NCI-H526 (cell line): ENCODE measurements around the gene GLI3.

Experiments
- DNase-seq, 2 experiments: peaks; one replicate each; lab custom pipeline; 2025; lab: John Stamatoyannopoulos, UW

The GLI3 gene

DNA sequence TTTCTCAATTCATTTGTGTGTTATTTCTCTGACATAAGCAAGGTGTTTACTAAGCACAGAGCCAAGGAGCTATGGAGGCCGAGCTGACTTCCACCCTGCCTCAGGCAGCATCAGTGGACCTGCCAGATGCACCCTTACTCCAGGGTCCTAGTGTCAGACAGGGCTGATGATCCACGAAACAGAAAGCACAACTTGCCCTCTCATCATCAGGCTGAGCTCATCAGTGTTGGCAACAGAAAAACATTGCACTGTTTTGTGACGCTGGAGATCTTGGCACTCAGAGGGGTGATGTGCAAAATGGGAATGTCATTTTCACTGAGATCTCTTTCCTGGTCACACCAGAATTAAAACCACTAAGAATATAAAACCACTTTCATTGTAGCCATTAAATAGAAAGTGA lies 201.8 kb downstream of the GLI3 start:
- no peak for DNase-seq

DNA sequence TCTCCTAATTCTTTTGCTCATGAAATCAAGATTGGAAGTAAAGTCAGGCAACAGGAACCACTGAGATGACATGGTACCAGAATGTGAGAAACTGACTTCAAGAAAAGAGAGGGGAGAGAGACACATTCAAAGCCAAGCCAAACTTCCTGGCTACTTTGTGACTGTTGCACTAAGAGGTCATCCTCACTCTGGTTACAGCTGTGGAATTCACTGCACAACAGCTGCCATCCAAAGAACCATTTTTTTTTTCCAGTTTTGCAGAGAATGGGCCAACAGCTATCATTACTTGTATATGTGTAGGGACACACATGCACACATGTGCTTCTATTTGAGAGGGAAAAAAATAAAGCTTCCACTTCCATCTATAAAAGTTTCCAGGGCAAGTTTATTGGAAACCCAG lies 203.5 kb downstream of the GLI3 start:
- no peak for DNase-seq

DNA sequence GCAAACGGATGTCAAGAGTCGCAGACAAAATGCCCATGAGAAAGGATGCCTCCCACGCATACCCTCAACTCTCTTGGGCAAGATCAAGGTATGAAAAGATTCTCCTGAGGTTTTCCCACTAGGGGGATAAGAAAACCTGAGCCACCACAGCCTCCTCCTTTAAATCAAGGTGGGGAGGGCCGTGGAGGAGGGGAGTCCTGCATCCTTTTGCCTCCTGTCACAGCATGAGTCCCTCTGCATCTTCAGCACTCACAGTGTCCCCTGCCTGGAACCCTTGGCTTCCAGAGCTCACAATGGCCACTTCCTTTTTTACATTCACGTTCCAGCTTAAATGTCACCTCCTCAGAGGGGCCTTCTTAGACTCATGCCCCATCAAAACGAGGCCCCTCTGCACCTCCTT lies 207.6 kb downstream of the GLI3 start:
- no peak for DNase-seq

- DNase-seq, result no peak
Measured at GRCh38 chr7:42027521-42027920, 209.5 kb downstream of the GLI3 start.

DNA sequence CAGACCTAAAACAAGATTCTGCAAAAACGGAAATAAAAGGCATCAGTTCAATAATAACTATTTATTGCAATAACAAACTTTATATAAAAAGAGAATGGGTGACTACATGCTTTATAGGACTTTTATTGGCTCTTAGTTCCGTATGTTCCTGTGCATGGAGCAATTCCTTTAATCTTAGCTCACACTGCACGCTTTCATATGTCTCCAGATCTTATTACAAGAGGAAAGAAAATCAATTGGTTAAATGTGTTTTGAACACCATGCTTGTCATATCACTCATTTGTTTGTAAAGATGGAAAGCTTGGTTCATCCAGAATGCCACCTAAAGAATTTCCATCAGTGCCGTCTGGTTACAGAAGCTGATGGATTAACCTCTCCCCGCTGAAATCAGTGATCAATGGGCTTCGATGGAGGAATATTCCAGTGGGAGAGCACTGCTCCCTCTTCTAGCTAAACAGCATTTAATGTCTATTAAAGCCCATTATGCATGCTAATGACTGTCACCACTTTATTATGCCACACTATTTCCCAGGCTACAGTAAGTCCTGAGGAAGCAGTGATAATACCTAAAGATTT lies 210.3 kb downstream of the GLI3 start:
- DNase-seq, result no peak

DNA sequence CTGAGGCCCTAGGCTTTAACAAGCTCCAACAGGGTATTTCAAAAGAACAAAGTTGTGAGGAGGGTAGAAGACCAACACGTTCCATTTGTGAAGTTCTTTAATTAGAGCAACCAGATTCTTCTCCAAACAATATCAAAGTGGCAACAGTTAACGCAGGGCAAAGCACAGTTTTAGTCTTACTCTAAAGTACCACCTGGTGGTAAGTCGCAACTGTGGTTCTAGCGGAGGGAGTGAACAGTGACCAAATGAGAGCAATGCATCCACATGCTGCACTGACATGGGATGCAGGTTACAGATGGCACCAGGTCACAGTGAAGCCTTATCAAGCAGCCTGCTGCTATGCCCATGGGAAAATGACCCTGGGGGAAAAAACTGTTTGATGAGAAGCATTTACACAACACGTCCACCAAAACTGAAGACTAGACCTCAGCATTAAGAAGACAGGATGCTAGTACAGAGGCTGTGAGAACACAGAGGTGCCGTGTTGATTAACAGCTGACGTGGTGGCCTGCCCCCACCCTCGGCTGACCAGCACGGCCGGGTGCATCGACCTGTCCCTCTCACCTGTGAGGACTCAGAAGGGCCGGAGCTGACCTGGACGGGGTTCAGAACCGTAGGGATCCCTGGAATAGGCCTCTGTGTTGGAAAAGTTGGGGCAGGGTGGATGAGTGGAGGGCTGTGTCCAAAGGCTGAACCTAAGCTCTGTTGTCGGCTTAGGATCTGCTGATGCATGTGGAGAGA lies 211.2 kb downstream of the GLI3 start:
- DNase-seq, result peak in 1 of 2 experiments; percentile 4

- no peak for DNase-seq
Measured at GRCh38 chr7:42024537-42024936, 212.5 kb downstream of the GLI3 start.

DNA sequence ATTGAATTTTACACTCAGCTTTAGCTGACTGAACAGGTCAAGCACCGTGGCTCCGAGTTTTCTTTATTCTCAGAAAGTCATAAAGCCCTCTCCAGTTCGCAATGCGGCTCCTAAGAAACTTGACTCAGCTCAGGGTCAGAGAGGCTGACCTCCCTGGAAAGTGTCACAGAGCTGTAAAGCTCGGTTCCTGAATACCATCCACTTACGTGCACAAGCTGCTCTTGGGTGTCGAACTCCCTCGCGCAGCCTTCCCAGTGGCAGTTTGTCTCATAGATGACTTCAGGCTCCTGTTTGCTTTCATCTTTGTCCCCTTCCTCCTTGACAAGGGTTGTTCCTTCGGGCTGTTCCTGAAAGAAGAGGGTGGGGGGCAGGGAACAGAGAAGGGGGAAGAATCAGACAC lies 213.7 kb downstream of the GLI3 start:
- no peak for DNase-seq

GRCh38 chr7:42022791-42023190 lies 214.2 kb downstream of the GLI3 start:
- no peak for DNase-seq

DNA sequence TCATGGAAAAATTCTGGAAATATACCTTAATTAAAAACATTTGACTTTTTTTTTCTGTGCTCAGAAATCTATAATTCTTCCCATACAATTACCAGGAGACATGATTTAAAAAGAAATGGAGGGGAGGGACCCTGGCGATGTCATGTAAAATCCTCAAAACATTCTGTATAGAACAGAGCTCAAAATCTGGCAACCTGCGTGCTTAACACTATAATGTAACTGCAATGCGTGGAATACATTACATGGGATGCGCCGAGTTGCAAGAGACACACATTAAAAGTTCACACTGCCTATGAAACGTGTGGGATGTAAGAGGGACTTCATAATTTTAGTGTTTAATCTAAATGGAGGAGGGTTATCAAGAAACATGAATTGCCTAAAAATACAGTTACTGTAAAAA lies 215.0 kb downstream of the GLI3 start:
- DNase-seq, result no peak

DNA sequence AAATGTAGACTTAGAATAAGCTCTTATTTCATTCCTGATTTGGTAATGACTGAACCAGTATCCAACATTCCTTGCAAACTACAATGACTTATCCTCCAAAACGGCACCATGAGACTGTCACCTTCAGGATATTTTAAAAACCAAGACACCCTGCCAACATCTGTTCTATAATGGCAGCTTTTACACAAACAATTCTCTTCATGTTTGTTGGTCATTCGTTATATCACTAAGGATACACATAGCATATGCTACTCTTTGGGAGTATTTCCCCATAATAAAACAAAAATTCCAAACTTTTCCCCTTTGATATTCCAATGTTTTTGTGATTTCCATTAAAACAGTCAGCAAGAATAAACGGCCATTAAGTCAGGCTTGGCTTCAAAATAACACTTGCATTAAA lies 215.4 kb downstream of the GLI3 start:
- DNase-seq, result no peak

DNA sequence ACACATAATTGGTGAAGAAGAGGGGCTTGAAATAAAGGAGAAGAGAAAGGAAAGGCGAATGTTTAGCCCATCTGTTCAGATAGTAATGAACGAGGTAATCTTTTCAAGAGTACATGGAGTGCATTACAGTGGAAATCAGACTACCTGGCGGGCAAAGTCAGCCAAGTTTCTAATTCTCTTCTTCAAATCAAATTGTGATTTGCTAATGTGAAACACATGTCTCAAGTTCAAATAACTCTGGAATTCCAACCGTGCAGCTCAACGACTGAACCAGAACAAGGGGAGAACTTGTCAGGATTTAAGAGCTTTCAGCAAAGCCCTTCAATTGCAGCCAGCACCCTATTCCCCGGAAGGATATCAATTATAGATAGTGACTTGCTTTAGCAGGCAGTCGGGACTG lies 216.9 kb downstream of the GLI3 start:
- no peak for DNase-seq

DNA sequence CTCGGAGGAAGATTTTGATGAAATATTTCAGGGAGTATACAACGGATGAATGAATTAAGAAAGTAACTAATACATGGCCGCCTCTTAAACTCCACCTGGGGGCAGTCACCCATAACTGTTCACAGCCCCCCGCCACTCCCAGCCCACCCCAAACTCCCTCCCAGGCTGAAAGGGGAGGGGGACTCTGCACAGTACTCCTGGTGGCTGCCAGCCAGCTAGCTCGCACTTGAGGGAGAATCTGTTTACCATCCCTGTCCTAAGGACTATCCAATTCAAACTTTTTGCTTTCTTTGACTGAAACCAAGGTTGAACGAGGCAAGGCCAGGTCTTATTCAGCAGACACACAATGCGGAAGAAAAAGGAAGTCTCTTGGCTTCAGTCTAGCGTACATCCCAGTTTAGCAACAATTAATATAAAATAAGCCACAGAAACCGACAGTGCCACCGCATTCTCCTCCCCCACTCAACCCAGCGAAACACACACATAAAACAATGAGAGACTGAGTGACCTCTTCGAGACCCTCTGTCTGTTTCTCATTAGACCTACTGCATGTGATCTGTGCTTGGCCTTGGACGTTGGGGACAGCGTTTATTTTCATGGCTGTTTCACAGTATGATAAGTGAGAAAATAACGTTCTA lies 219.5 kb downstream of the GLI3 start:
- DNase-seq, result no peak

- no peak for DNase-seq
Measured at GRCh38 chr7:42016517-42016916, 220.5 kb downstream of the GLI3 start.

GRCh38 chr7:42014625-42015618 lies 222.1 kb downstream of the GLI3 start:
- peak; percentile 40 to 69 for DNase-seq

DNA sequence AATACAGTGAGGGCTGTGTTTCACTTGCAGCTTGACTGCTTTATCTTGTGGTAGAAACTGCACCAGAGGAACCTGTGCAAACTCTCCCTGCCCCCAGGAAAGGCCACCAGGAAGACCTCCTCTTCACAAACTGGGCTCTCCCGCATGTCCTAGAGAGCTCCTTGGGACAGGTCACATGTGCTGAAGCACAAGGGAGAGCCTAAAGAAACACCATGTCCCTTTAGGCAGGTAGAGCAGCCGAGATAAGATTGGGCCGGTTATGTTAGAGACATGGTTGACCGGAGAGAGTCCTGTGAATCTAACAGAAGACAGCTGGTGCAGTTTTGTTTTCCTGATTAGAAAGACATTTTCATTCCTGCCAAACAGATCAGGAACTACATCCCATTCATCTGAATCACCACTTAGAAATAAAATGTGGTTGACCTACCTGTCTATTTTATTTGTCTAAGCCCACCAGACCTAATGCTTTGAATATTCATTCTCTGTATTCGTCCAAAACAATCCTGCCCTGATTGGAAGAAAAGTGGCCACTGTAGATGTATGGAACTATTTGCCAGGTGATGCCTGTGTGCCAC lies 224.1 kb downstream of the GLI3 start:
- no peak for DNase-seq

- DNase-seq, result no peak
Measured at GRCh38 chr7:42012313-42012712, 224.7 kb downstream of the GLI3 start.

GRCh38 chr7:42011846-42012245 lies 225.2 kb downstream of the GLI3 start:
- DNase-seq, result no peak

DNA sequence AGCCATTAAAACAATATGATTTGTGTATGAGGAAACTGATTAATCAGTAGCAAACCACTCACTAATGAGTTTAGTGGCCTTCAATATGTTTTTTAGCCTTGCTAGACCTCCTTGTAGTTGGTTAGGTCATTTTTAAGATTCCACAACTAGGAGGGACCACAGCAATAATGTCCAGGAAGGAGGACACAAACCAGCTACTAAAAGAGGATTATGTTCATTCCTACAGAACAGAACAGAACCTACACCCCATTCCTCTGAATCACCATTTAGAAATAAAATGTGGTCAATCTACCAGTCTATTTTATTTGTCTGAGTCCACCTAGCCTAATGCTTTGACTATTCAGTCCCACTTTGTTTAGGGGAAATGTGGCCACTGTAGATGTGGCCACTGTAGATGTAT lies 226.3 kb downstream of the GLI3 start:
- no peak for DNase-seq

DNA sequence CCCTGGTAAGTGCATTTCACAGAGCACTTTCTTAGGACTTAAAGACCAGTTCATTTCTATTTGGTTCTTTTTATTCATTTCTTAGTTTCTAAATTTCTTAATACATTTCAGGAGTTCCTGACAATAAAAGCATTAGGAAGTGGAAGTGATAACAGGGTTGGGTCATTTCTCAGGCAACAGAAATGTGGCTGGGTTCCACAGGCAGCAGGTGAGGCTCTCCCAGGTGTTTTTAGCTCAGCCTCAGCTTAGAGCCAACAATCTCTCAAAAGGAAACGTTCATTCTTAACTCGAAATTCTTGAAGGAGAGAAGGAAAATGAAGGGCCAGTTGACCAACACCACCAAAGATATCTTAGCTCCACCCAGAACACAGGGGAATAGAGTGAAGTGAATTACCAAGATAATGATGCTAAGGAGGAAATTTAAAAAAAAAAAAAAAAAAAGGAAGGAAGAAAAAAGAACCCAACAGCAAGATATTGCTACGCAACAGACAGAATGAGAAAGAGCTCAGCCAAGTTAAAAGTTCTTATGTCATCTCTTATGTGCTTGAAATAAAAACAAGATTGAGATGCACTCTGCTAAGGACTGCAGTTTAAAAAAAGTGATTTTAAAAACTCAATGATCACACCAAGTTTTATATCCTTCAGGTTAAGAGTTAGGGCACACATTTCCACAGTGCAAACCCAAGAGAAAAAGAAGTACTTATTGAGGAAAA lies 230.1 kb downstream of the GLI3 start:
- no peak for DNase-seq

DNA sequence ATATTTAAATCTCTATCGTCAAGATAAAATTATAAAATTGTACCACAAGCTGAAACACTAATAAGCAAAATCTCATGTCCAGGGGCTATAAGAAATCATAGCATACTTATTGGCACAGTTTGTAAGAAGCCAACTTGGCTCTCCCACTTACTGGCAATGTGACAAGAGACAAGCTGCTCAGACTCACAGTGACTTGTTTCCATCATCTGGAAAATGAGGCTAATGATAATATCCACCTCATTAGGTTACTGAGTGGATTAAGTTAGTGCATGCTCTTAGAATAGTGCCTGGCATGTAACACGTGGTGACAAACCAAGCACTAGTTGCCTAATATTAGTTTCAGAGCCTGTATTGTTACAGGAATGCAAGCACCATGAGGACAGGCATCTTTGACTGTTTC lies 234.4 kb downstream of the GLI3 start:
- DNase-seq, result no peak
